HG03558 (cell line): ENCODE measurements around the gene NDUFS8.

ENCODE experiments used
- ATAC-seq: cut with Tn5 transposase; IDR thresholded peaks from one replicate; pipeline ENCODE4 v1.9.1; 2021; ENCODE audit warnings: moderate number of reproducible peaks; ENCODE audit not compliant: unreplicated experiment; ENCODE audit errors: extremely low read depth

The NDUFS8 gene

GRCh38 chr11:68035266-68035876, 4.9 kb downstream of the NDUFS8 start:
- no peak for ATAC-seq

- no peak for ATAC-seq
These were observed 5.7 kb downstream of the NDUFS8 start for GRCh38 chr11:68036141-68036716.

GRCh38 chr11:68036717-68037239, 6.3 kb downstream of the NDUFS8 start:
- ATAC-seq: no peak

- no peak for ATAC-seq
These were observed 7.1 kb downstream of the NDUFS8 start for GRCh38 chr11:68037411-68038225.

GRCh38 chr11:68038226-68038717, 7.8 kb downstream of the NDUFS8 start:
- no peak for ATAC-seq

- no peak for ATAC-seq
These were observed 8.4 kb downstream of the NDUFS8 start, which contains the start of gene TCIRG1 for GRCh38 chr11:68038718-68039525. TCIRG1 (plus strand) TSS chr11:68039025; CDS start chr11:68041272, 2,247 bp downstream.

- no peak for ATAC-seq
These were observed 9.1 kb downstream of the NDUFS8 start for GRCh38 chr11:68039526-68040086.

GRCh38 chr11:68040101-68040956, 9.8 kb downstream of the NDUFS8 start:
- no peak for ATAC-seq

GRCh38 chr11:68040957-68041591, 10.6 kb downstream of the NDUFS8 start:
- ATAC-seq: no peak

- no peak for ATAC-seq
These were observed 11.2 kb downstream of the NDUFS8 start for GRCh38 chr11:68041617-68042218.

- ATAC-seq: no peak
These were observed 11.9 kb downstream of the NDUFS8 start for GRCh38 chr11:68042219-68043028.

- no peak for ATAC-seq
These were observed 12.5 kb downstream of the NDUFS8 start for GRCh38 chr11:68043029-68043348.

GRCh38 chr11:68043349-68044144, 13.1 kb downstream of the NDUFS8 start:
- ATAC-seq: no peak

GRCh38 chr11:68044145-68044813, 13.8 kb downstream of the NDUFS8 start:
- no peak for ATAC-seq

- ATAC-seq: no peak
These were observed 14.4 kb downstream of the NDUFS8 start for GRCh38 chr11:68044898-68045351.
